OCI-LY3 (cell line): ENCODE results near the gene FAM25G.
"Not testable (repeated sequence)": the region's sequence is repeated elsewhere in the genome, so short reads cannot be mapped to it uniquely, and the experiment has no call there.

Experiments used
- EZH2phosphoT487 ChIP-seq: fragments of 200-600 bp; shearing (Covaris generic); IDR thresholded peaks from 2 replicates; pipeline ENCODE4 v1.6.1; 2018; ENCODE audit warnings: antibody characterized with exemption, mixed run types, low read depth
- TF ChIP-seq, protein P1 (sequence below): fragments of 200-600, 300-600 bp; sonication (generic); IDR thresholded peaks from 2 replicates; pipeline ENCODE4 v1.5.1; 2014; ENCODE audit warnings: antibody characterized with exemption, low read length, low read depth

DNA sequence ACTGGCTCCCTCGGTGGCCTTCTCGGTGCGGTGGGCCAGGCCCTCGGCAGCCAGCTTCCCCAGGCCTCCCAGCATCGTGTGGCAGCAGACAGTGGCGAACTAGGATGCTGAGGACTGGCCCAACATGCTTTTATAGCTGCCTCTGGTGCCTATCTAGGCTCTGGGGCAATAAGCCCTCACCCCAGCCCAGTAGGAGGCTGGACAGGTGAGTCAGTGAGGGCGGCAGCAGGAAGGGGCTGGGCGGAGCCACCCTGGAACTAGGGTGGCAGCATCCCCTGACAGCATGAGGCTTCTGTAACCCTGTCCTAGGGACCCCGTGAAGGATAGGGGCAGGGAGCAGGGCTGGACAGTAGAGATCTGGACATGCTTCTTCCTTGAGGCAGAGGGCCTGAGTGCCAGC is at the start of gene FAM25G:
- TF ChIP-seq, protein P1, sequence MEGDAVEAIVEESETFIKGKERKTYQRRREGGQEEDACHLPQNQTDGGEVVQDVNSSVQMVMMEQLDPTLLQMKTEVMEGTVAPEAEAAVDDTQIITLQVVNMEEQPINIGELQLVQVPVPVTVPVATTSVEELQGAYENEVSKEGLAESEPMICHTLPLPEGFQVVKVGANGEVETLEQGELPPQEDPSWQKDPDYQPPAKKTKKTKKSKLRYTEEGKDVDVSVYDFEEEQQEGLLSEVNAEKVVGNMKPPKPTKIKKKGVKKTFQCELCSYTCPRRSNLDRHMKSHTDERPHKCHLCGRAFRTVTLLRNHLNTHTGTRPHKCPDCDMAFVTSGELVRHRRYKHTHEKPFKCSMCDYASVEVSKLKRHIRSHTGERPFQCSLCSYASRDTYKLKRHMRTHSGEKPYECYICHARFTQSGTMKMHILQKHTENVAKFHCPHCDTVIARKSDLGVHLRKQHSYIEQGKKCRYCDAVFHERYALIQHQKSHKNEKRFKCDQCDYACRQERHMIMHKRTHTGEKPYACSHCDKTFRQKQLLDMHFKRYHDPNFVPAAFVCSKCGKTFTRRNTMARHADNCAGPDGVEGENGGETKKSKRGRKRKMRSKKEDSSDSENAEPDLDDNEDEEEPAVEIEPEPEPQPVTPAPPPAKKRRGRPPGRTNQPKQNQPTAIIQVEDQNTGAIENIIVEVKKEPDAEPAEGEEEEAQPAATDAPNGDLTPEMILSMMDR, result not testable (repeated sequence)
- TF ChIP-seq EZH2phosphoT487, result not testable (repeated sequence)
